ENCODE measurements around the gene NPIPB13.
"Not testable (repeated sequence)": the region's sequence is repeated elsewhere in the genome, so short reads cannot be mapped to it uniquely, and the experiment has no call there.

NPIPB13 gene

GRCh38 chr16:30248379-30248778, at the start of gene NPIPB13:
NPIPB13 (minus strand) TSS chr16:30248479; CDS start chr16:30245573, 2,906 bp downstream.
- not testable (repeated sequence) for DNase-seq

DNA sequence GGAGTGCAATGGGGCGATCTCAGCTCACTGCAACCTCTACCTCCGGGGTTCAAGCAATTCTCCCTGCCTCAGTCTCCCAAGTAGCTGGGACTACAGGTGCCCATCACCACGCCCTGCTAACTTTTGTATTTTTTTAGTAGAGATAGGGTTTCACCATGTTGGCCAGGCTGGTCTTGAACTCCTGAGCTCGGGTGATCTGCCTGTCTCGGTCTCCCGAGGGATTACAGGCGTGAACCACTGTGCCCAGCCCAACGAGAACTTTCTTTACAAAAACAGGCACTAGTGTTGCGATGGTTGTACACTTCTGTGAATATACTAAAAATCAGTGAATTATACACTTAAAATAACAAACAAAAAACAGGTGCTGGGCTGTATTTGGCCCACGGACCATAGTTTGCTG, 34.1 kb upstream of the NPIPB13 start:
- DNase-seq, result not testable (repeated sequence)

DNA sequence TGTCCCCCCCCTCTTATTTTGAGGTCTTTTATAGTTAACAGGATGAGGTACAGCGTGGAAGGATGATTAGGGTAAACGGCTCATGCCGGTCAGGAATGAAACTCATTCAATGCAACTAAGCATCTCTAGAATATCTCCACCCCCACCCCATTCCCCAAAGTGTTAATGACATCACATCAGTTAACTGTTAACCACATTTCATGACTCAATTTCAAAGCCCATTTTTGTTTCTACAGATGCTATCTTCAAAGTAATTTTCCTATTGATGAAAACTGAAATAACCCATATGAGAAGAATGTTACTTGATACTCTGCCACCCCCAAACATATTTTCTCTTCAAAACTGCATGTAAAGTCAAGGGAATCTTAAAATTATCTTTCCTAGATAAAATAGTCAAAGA, 30.2 kb upstream of the NPIPB13 start:
- not testable (repeated sequence) for DNase-seq

DNA sequence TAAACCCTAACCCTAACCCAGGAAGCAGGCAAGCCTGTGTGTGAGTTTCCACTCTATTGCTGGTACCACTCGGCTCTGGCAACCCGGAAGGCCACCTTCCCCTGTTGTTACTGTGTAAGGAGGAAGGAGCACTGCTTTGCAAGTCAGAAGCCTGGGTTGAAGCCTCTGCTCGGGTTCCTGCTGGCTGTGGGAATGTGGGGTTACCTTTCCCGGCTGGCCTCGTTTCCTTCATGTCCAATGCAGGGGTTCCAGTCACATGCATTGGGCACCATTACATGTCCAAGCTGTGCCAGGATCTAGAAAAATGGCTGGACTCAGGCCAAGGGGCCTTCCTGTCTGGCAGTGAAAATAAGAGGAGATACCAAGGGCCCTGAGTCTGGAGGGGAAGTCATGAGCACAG, 31.2 kb downstream of the NPIPB13 start:
- DNase-seq, result not testable (repeated sequence)

DNA sequence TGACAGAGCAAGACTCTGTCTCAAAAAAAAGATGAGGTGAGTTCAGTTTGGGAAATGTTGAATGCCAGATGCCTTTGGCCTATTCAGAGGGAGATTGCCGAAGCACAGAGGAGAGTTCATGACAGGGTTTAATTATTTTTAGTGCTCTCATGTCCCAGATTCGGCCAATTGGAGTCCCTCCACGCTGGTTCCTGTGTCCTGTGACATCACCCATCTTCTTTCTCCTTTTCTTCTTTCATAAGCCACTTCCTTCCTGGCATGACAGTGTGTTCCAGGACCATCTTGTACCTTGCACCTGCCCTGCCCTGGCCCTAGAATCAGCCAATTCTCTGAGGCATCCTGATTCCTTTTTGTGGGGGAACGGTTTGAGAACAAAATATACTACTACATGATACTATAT, 36.9 kb downstream of the NPIPB13 start:
- DNase-seq, result not testable (repeated sequence)

DNA sequence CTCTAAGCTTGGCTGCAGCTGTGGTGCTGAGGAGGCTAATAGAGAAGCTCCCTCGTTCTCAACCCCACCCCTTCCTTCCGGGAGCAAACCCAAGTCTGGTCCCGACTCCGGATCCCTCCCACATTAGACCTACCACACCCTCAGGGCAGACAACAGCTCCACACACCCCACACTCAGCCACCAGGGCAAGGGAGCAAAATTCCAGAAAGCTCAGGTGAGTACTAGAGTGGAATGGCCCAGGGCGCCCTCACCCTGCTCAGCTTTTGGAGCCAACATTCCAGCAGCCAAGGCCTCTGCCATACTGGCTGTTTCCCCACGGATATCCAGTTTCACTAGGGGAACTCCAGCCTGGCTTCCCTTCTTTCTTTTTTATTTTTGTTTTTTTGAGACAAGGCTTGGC, 39.2 kb downstream of the NPIPB13 start:
- not testable (repeated sequence) for DNase-seq

GRCh38 chr16:30207063-30207704, 41.1 kb downstream of the NPIPB13 start:
- DNase-seq, result not testable (repeated sequence)

DNA sequence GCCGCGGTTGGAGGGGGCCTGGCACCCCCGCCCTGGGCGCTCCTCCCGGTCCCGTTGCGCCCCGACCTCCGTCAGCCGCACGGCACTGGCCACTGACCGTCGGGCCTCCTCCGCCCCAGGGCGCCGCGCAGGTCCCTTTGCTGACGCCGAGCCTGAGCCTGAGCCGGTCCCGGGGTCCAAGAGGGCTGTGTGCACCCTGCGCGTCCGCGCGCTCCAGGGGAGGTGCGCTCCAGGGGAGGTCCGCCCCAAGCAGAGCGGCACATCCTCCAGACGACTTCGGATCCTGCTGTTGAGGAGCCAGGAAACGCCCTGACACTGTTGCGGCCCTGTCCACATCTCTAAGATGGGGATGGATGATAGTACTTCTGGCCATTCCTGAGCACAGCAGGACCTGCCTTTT, 42.0 kb downstream of the NPIPB13 start:
- not testable (repeated sequence) for DNase-seq

GRCh38 chr16:30205541-30206236, 42.6 kb downstream of the NPIPB13 start:
- DNase-seq, result not testable (repeated sequence)

DNA sequence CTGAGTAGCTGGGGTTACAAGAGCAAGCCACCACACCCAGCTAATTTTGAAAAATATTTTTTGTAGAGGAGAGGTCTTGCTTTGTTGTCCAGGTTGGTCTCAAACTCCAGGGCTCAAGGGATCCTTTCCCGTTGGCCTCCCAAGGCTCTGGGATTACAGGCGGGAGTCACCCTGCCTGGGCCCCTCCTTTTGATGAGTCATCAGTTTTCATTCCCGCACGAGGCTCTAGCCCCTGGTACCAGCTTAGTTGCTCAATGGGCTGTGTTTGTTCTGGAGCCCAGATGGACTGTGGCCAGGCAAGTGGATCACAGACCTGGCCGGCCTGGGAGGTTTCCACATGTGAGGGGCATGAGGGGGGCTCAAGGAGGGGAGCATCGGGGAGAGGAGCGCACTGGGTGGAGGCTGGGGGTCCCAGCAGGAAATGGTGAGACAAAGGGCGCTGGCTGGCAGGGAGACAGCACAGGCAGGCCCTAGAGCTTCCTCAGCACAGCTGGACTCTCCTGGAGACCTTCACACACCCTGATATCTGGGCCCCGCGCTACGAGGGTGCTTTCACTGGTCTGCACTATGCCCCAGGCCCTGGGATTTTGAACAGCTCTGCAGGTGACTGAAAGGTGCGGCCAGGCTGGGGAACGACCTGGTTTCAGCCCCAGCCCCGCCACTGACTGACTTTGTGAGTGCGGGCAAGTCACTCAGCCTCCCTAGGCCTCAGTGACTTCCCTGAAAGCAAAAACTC, 48.5 kb downstream of the NPIPB13 start:
- not testable (repeated sequence) for DNase-seq

GRCh38 chr16:30199049-30199448, 49.2 kb downstream of the NPIPB13 start, which contains the start of gene SULT1A3:
SULT1A3 (plus strand) TSS chr16:30199255; CDS start chr16:30200729, 1,474 bp downstream.
- not testable (repeated sequence) for DNase-seq

Measured in anterior cingulate cortex (tissue), 58 donors.